Smooth muscle cell of the brain vasculature (primary cell): Measurements from ENCODE around the gene CCDC191.

ENCODE experiments used
- DNase-seq: peaks from one replicate; pipeline ENCODE4 v3.0.0-alpha.2; 2012; ENCODE audit warnings: low read depth, low spot score

Gene CCDC191

GRCh38 chr3:113968986-113969385, 87.3 kb downstream of the CCDC191 start:
- DNase-seq, result no peak

GRCh38 chr3:113966172-113966571, 90.2 kb downstream of the CCDC191 start:
- no peak for DNase-seq

GRCh38 chr3:113963879-113964278, 92.4 kb downstream of the CCDC191 start:
- no peak for DNase-seq

GRCh38 chr3:113954091-113954685, 102.1 kb downstream of the CCDC191 start:
- no peak for DNase-seq

- DNase-seq, result no peak
Measured at GRCh38 chr3:113953677-113954076, 102.6 kb downstream of the CCDC191 start.

- no peak for DNase-seq
Measured at GRCh38 chr3:113952921-113953320, 103.4 kb downstream of the CCDC191 start.

GRCh38 chr3:113948015-113948917, 108.1 kb downstream of the CCDC191 start:
- no peak for DNase-seq

- no peak for DNase-seq
Measured at GRCh38 chr3:113947372-113948014, 108.8 kb downstream of the CCDC191 start, which contains the start of gene ZDHHC23. Gene ZDHHC23, plus strand, starts transcription at chr3:113948013. Its CDS starts 790 bp downstream, at chr3:113948803.

GRCh38 chr3:113946831-113947230, 109.5 kb downstream of the CCDC191 start:
- no peak for DNase-seq

GRCh38 chr3:113927556-113927955, 128.8 kb downstream of the CCDC191 start:
- no peak for DNase-seq

GRCh38 chr3:113914646-113915045, 141.7 kb downstream of the CCDC191 start:
- DNase-seq, result no peak
